Measurements from ENCODE around the gene CHST4.

GRCh38 chr16:71493213-71493612 lies 33.0 kb upstream of the CHST4 start:
- TF ChIP-seq EZH2 (IDR thresholded peaks at IDR 0.05; ENCODE audit: borderline replicate concordance, insufficient read depth, low read length, poor library complexity, severe bottlenecking) (no peak), REST (IDR thresholded peaks at IDR 0.05; ENCODE audit: borderline replicate concordance) (no peak), CTCF (IDR thresholded peaks at IDR 0.05; ENCODE audit: poor library complexity, severe bottlenecking) (no peak), SMC3 (conservative IDR thresholded peaks at IDR 0.05; ENCODE audit: poor library complexity) (no peak), EP300 (conservative IDR thresholded peaks at IDR 0.05; ENCODE audit: poor library complexity, severe bottlenecking) (no peak), POLR2AphosphoS5 (IDR thresholded peaks at IDR 0.05) (no peak), MXI1 (conservative IDR thresholded peaks at IDR 0.05; ENCODE audit: poor library complexity, severe bottlenecking) (no peak), RAD21 (conservative IDR thresholded peaks at IDR 0.05) (no peak), TAF1 (IDR thresholded peaks at IDR 0.05; ENCODE audit: low read depth) (no peak)

Data from neural cell (in vitro differentiated cells).